ENCODE measurements around the gene CHN2.
A peak's percentile ranks its signal among the peaks of the same experiment; 100 is the strongest.

CHN2 gene

DNA sequence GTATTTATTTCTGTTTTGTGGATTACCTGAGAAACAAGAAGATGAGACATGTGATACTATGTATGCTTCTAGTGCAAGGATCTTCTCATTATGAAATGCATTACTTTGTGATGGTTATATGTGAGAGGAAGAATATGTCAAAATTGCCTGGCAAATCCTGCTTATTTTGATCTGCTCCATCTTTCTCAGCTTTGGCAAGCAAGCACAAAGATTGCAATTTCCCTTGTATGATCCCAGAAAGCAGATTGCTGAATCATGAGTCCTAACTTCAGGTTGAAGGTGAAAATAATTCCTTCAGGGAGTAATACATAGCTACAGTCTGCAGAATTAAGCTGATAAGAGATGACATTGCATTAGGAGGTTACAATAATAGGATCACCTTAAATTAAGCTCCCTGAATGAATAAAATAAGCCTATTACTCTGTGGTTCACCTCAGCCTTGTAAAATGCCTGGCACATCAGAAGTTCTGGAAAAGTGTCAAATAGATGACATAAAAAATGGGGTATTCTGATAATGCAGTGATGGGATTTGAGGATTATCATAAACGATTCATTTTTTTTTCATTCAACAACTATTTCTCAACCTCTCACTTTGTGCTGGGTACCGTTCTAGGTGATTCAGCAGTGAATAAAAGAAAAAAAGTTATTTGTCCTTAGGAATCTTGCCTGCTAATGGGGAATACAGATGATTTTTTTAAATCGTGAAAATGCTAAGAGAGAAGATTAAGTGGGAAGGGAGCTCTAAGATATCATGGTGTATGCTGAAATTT is 120.7 kb downstream of the CHN2 start:
- DNase-seq = no peak

DNA sequence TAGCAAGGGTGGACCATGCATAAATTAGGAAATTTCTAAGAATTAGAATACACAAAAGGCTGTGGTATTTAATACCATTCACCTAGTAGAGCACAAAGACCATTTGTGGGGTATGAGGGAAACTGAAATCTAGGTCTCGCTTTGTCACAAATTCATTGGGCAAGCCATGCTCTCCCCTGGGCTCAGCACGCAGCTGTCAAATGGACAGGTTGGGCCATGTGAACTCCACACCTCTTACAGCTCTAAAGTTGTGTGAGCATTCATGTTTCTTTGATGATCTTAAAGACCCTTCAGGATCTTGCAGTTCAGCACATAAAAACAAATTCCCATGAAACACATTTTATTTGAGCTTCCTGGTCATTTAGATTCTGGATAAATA is 121.3 kb downstream of the CHN2 start:
- no peak for DNase-seq

DNA sequence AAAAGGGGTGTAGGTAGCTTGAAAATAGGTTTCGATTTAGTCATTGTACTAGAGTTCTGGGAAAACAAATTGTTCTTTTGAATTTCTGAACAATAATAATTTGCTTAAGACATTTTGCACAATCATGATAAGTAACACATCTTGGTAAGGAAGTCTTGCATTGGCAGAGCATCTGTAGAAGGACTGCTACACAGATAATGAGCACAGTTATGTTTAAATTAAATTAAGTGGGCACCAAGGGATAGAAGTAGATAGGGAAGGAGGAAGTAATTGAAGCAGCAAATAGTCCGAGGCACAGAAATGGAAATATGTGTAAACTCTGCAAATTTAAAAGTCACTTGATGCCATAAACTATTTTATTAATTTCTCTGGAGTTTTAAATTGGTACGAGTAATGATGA is 122.4 kb downstream of the CHN2 start:
- no peak for DNase-seq

DNA sequence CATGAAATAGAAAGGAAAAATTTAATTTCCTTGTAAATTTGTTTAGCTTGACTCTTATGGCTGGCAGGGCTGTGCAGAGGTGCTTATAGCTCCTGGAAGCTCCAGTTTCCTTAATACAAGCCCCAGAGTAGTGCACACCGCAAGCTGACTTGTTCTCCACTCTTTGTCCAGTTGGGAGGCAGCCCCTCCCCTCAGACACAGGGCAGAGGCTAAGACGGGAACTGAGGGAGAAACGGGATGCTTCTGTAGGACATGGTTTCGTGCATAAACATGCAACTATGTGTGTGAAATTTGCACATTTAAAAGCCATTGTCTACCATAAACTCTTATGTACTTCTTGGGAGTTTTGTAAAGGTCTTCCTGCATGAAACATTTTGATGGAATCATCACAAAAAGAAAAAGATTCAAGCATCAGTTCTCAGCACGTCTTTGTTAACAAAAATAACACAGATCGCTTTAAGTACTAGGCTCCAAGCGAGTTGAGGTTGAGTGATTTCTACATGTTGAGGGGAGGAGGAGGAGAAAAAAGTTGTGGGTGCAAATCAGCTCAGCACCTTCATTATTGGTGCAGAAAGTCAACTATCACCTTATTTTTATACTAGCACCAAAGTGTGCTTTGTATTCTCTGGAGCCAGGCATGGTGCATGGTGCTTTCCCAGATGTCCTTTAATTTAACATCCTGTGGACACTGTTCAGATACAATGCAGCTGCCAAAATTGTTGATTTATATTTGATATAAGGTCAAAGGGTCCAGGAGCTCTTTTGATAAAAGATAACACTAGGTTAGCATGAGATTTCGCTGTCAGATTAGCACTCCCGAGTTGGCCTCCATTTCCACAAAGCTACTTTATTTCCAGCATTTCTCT is 124.5 kb downstream of the CHN2 start:
- DNase-seq = no peak

DNA sequence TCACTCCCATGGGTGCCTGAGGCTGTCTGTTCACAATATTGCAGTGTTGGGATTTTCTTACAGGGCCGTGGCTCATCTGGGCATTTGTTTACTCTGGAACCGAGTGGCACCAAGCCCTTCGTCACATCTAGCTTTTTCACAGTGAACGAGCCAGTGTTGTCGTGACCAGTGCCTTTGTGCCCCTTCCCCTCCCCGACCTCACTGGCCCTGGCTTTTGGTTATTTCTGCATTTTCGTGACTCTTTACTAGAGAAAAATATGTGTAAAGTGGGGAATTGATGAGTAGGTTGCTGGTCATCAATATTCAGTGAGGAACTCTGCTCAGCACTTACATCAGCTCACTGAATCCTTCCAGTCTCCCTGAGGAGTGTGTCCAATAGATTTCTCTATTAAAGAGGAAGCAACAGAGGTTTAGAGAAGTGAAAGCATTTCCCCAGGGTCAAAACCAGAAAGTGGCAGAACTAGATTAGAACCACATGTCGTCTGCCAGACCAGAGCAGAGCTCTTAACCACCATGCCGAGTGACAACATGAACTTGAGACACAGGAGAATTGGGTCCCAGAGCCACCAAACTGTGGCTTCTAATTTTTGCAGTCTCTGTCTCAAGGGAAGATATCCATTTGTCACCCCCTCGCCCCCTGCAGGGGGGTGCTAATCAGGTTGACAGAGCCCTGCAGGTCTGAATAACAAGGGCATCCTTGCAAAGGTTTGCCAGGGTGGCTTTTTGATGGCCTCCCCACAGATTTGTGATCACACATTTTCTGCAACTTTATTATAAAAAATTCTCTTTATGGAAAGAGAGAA is 125.3 kb downstream of the CHN2 start:
- no peak for DNase-seq

DNA sequence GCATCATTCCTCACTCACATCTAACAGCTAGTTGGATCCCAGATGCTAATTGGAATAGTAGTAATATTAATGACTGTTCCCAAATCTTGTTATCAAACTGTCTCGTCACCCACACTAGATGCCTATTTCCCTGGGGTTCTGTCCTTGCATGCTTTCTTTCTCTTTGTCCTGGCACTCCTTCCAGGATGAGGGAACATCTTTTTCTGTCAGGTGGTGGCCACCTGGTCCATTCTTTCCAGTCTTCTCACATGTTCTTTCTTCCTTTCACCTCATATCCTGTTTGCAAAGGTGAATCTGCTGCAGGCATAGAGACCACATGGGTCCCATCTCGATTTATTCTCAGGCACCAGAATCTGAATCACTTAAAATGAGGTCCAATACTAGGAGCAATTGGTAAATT is 126.0 kb downstream of the CHN2 start:
- no peak for DNase-seq

DNA sequence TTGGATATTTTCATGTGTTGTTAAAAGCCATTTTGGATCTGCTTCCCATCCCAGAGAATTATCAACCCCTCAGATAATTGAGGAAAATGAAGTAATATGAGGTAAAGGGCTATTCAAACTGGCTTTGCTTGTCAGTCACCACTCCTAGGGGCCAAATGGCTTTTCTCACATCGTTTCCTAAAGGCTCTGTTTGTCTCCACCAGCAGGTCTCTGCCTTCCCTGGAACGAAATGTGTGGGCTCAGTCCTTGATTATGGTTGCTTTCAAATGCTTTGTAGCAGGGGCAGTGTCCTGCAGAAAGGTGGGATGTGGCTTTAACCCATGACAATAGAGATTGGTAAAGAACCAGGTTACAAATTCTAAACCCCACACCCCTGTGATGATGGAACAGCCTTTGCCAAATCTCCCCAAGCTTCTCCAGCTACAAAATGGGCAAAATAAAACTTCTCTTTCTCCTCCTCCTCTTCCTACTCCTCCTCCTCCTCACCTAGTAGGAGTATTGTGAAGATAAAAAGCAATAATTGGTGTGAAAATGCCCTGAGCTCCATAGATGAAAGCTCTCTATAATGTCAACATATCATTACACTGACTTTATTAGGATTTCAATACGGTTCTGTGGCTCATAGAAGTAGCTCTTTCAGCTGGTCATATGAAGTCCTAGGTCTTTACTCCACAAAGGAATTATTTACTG is 127.6 kb downstream of the CHN2 start:
- DNase-seq = no peak

DNA sequence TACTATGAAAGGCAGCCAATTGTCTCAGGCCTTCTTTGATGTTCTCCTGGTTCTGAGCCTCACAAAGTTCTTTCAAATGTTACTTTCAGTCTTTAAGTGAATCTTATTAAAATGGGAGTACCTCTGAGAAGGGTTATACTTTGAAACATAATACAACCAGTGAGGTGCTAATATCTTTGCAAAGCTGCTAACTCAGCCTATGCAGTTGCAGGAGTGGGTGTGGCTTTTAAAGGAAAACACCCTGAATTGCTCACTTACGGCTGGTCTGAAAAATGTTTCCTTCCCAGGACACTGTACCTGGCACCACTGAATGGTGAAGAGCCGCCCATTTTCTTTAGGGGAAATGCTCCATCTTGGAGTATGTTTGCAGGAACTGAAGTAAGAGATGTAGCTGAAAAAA is 130.9 kb downstream of the CHN2 start:
- DNase-seq = no peak

DNA sequence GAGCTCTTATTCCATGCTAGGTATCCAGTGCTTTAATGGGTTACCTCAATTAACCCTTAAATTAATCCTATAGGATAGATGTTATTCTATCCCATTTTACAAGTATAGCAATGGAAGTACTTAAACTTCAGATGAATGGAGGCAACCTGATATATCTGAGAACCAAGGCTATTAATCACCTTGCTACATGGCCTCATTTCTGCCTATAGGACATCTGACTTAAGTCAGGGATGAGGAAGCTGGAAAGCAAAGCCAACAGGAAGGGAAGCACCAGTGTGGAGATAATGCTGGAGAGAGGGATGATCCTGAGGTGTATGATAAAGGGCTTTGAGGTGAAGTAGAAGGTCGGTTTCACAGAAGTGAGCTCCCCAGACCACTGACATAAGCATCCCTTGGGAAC is 132.3 kb downstream of the CHN2 start:
- no peak for DNase-seq

DNA sequence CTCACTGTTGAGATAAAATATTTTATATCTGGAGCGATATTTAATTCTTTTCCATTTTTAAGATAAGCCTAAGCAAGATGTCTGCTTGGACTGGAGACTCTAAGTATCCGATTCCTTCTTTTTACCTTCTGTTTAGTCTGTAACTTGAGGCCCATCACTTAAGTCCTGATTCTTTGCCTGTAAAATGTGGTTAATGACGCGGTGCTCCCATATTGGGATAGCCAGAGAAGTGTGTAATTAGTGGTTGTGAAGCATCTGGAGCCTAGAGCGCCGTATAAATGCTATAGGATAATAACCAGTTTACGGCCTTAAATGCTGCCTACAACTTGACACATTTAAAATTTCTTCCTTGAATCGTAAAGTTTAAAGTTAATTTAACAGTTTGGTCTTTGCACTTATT is 132.9 kb downstream of the CHN2 start:
- no peak for DNase-seq

DNA sequence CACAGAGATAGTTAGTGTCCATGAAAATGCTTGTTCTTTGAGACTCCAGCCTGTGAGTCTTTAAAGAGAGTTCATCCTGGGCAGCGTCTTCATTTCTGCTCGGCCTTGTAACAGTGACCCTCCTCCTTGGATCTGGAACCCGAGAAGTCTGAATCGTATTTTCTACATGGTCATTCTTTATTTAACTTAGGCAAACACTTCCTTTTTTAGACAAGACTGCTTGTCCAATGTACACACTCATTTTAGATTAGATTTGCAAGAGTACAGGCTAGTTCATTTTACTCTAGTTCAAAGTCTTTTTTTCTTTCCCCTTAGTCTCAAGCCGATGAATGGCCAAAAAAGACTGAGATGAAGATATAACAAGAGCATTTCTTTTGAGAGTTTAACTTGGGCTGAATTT is 133.5 kb downstream of the CHN2 start:
- DNase-seq = no peak

DNA sequence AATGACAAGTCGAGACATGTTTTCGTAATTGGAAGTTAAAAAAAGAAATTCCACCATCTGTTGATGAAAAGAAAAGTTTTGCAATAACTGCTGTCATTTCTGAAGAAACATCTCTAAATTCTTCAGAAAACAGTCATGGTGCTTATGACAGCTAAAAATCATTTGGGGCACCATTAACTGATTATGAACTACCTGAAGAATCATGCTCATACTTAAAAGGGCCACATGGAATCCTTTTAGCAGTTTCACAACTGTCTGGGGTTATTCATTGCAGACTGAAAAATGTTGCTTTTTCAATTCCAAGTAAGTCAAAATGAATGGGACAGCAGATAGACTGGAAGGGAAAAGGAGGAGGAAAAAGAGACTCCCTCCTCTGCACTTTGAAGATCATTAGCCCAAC is 134.2 kb downstream of the CHN2 start:
- DNase-seq = no peak

DNA sequence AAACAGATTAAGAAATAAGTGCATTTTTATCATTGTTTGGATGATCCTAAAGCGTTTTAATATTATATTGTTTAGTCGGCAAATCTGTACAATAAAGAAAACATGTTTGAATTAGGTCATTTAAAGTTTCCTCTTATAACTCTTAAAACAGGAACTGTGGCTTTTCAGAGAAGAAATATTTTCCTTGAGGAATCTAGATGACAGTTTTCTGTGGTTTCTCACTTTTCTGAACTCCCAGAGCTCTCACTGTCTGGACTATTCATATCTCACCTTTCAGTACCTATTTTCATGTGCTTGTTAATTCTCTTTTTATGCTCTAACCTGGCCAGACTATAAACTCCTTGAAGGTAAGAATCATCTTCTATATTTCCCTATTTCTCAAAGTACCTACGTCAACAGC is 135.1 kb downstream of the CHN2 start:
- no peak for DNase-seq

DNA sequence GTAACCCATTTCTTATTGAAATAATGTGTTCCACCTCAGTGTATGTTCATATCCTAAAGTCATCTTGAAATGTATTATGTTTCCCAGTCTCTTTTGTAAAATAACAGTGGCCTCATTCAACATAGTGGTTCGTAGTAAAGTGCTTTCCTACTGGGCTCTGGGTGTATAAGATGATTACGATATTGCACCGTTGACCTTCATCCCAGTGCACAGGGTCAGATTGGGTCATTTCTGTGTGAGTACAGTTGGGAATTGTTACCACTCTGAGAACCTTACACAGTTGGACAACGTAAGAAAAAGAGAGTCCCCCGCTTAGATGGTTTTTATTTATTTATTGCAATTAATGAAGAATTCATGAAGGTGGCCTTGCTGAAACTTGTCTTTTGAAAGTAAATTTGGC is 135.6 kb downstream of the CHN2 start:
- DNase-seq = no peak

DNA sequence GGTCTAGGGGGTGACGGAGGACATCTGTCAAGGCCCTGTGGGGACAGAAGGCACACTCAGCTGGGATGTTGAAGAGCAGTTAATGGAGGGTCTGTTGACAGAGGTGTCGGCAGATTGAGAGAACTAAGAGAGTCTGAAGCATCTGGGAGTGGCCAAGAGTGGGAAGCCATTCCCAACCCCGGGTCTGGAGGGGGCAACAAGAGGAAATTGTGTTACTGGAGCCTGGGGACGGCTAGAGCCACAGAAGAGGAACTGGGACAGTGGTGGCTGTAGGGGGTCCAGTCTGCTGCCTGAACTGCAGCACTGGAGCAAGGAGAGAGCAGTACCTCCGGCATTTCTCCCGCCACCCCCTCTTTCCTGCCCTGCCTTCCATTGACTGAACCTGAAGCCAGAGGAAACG is 136.6 kb downstream of the CHN2 start:
- no peak for DNase-seq

DNA sequence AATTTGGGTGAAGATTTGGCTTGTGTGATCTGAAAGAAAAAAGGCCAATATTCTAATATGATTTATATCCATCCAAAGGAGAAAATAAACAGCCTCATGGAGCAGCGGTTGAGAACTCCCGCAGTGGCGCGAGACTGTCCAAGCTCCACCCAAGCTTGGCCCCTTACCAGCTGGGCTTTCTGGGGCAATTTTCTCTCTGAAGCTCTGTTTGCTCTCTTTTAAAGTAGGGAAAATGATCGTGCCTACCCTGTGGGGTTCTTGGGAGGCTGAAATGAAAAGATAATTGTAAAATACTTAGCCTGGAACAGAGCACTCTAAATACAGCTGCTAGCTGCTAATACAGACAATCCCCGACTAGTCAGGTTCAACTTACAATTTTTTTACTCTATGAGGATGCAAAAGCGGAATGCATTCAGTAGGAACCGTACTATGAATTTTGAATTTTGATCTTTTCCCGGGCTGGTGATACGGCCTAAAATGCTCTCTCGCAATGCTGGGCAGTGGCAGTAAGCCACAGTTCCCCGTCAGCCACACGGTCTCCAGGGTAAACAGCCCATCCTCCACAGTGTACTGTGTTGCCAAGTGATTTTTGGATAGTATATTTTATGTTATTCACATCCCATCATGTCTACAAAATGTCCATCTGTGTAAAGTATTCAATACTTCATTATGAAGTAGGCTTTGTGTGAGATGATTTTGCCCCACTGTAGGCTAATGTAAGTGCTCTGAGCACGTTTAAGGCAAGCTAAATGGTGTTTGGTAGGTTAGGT is 137.7 kb downstream of the CHN2 start:
- no peak for DNase-seq

DNA sequence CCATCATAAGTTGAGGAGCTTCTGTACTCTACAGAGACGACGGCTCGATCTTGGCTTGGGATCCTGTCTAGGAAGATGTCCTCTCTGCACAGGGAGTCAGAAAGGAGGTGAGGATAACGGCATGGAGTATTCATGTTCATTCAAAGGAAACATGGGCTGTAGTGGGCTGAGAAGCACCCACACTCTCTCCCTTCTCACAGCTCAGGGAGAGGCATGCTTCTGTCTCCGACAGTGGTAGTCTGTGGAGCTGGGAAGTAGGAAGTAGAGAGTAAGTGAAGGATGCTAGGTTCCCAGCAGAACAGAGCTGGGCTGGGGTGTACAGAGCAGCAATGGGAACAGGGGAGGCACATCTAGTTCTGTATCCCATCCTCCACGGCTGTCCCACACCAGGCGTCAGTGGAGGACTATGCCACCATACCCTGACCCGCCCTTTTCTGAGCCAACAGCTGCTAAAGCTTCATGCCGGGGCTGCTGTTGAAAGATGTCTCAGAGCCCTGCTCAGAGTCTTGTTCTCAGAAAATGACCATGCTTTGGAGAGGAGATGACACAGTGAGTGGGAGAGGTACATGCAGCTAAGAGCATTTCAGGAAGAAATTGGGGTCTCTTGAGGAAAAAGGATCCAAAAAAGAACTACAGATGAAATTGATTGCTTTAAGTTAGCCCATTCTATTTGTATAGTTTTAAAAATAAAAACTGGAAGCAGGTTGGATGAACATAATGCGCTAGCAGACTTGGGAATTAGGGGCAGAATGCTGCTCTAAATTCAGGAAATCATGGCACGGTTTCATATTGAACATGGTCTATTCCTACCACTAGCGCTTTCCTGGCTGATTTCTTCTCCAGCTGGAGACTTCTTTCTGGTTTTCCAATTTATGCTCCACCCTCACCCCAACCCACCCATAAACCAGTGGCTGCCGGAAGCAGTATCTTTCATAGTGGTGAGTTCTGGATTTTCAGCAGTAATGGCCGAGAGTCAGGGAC is 138.6 kb downstream of the CHN2 start:
- no peak for DNase-seq

DNA sequence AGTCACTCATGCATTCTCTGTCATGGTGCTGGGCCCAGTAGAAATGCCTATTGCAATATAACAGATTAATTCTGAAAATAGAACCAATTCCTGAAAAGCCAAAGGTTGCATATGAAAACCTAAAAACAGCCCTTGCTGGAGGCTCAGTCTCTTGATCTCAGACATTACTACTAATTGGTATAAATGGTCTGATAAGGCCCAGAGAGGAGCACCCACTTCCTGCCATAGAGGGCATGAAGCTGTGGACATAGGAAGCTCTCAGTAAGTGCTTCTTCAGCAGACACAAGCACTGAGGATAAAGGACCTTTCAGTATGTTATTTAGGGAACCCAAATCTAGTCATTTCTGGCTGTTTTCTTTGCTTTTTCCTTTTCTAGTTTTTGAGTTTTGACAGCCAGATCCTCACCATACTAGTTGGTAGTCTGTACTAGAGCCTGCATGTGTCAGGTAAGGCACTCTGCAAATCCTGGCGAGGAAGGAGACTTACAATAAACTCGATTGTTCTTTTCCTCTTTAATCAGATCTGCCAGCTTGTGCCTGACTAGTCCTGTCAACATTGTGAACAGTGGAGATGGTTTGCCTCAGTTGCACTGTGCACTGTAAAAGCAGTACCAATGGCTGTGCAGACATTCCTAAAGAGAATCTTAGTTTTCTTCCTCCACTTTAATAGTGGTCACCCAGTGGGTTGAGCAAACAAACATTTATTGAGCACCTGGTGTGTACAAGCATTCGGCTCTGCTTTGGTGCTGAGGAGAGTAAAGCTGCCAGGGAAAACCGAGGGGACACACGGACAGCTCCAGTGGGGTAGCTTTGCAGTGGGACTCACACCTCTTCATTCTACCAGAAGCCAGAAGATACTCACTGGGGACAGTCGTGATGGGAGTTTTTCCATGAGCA is 140.9 kb downstream of the CHN2 start:
- DNase-seq = no peak

DNA sequence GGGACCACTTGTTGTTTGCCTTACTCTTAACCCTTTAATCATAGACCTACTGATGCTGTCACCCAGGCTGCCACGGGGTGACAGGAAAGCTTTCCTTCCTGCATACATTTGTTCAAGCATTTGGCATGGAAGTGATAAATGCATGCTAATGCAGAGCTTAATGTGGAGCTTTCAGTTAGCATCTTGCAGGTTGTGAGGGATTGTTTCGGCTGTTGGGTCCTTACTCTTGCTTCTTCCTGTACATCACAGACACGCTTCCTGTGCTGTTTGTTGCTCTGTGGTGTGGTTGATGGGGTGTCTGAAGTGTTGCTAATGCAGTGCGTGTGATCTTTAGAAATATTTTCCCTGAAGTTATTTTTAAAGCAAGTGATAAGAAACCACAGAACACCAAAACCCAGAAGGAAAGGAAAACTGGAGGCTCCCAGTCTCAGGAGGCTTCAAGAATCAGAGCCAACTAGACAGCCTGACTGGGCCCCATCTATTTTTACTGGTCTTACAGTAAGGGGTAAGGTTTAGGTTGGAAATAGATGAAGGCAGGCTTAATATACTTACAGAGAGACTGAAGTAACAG is 143.1 kb downstream of the CHN2 start:
- peak; percentile 2 for DNase-seq

DNA sequence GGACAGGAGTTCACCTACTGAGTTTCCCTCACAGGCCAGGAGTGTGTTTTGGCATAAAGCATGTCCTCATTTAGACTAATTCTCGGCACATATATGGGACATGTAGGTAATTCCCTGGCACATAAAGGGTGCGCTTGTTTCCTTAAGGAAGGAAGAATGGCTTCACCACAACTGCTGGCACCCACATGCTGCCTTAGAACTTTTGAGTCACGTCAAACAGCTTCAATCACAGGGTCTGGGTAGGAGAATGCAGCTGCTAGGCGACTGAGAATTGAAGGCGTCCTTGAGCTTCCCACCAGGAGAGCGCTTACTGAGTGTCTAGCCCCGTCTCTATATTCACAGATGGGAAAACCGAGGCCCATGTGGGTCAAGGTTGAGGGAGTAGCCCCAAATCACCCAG is 146.1 kb downstream of the CHN2 start:
- DNase-seq = no peak
